ENCODE data around the gene BNIP2. TPM values are rescaled to one million over a fixed set of nuclear protein-coding genes. Genes with fewer than 3 reads are reported as not detected.
A peak's percentile ranks its signal among the peaks of the same experiment; 100 is the strongest.

BNIP2 gene
- total and polyA plus RNA-seq, 2 of the 13 experiments (the other 11 are each of a cell fraction or from before 2014, with no cell fraction given): 17.4 to 57.6 TPM

DNA sequence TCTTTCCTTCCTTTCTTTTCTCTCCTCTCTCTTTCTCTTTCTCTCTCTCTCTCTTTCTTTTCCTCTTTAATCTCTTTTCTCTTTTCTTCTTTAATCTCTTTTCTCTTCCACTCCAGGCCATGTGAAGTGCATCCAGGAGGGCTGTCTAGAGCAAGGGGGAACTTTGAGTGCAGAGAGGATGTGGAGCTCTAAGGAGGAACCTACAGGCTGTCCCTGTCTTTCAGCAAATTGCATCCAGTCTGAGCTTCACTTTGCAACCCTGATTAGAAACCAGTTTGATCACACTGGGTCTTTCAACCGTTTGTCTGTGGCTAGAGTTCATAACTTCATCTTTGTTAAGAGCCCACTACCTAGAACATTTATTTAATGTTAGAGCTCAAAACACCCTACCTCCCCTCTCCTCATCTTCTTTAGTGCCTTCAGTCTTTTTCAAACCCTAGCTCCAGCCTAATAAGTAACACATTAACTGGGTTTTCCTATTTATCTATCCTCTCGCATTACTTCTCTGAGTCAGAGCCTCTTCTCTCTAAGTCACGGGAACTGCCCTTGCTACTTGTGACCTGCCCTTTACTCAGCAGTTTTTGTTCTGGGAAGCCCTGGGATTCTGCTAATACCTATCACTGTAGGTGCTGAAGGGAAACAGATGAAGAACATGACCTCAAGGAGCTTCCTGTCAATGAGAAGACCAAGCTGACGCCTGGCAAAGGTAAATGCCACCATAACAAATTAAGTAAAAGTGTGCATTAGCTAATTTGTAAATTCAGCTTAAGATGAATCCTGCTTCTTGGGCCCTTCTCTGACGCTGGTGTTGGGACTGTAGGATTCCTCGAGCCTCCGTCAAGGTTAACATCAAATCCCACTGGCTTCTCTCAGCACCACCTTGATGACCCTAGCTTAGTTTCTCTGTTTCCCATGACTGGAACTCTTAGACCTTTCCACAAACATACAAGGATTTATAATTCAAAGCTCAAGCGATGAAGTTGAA is 77.6 kb downstream of the BNIP2 start, which contains the start of gene GCNT3 (continued):
- 0 out of 2 replicates have a peak, but pooled peaks have one; percentile 31 for TF ChIP-seq BHLHE40 (IDR thresholded peaks at IDR 0.05; ENCODE audit: low read length)
- TF ChIP-seq, protein P1, sequence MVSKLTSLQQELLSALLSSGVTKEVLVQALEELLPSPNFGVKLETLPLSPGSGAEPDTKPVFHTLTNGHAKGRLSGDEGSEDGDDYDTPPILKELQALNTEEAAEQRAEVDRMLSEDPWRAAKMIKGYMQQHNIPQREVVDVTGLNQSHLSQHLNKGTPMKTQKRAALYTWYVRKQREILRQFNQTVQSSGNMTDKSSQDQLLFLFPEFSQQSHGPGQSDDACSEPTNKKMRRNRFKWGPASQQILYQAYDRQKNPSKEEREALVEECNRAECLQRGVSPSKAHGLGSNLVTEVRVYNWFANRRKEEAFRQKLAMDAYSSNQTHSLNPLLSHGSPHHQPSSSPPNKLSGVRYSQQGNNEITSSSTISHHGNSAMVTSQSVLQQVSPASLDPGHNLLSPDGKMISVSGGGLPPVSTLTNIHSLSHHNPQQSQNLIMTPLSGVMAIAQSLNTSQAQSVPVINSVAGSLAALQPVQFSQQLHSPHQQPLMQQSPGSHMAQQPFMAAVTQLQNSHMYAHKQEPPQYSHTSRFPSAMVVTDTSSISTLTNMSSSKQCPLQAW (CRISPR knock-in tag; IDR thresholded peaks at IDR 0.05): peak; percentile 95
- no peak for TF ChIP-seq ZKSCAN5 (CRISPR knock-in tag; IDR thresholded peaks at IDR 0.05)
- no peak for TF ChIP-seq MEF2D (CRISPR knock-in tag; IDR thresholded peaks at IDR 0.05)
- TF ChIP-seq FOXC1 (CRISPR knock-in tag; IDR thresholded peaks at IDR 0.05; ENCODE audit: borderline replicate concordance): no peak
- no peak for TF ChIP-seq TBX3 (IDR thresholded peaks at IDR 0.05; ENCODE audit: borderline replicate concordance)
- no peak for TF ChIP-seq ZKSCAN8 (CRISPR knock-in tag; IDR thresholded peaks at IDR 0.05; ENCODE audit: borderline replicate concordance)
- TF ChIP-seq ZNF558 (CRISPR knock-in tag; IDR thresholded peaks at IDR 0.05; ENCODE audit: borderline replicate concordance): no peak
- no peak for TF ChIP-seq ZNF746 (CRISPR knock-in tag; IDR thresholded peaks at IDR 0.05)
- no peak for TF ChIP-seq GFI1 (CRISPR knock-in tag; IDR thresholded peaks at IDR 0.05; ENCODE audit: borderline replicate concordance)
- TF ChIP-seq, protein P2, sequence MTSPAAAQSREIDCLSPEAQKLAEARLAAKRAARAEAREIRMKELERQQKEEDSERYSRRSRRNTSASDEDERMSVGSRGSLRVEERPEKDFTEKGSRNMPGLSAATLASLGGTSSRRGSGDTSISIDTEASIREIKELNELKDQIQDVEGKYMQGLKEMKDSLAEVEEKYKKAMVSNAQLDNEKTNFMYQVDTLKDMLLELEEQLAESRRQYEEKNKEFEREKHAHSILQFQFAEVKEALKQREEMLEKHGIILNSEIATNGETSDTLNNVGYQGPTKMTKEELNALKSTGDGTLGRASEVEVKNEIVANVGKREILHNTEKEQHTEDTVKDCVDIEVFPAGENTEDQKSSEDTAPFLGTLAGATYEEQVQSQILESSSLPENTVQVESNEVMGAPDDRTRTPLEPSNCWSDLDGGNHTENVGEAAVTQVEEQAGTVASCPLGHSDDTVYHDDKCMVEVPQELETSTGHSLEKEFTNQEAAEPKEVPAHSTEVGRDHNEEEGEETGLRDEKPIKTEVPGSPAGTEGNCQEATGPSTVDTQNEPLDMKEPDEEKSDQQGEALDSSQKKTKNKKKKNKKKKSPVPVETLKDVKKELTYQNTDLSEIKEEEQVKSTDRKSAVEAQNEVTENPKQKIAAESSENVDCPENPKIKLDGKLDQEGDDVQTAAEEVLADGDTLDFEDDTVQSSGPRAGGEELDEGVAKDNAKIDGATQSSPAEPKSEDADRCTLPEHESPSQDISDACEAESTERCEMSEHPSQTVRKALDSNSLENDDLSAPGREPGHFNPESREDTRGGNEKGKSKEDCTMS (CRISPR knock-in tag; conservative IDR thresholded peaks at IDR 0.05): no peak
- TF ChIP-seq HHEX (CRISPR knock-in tag; IDR thresholded peaks at IDR 0.05): no peak
- TF ChIP-seq, protein P3, sequence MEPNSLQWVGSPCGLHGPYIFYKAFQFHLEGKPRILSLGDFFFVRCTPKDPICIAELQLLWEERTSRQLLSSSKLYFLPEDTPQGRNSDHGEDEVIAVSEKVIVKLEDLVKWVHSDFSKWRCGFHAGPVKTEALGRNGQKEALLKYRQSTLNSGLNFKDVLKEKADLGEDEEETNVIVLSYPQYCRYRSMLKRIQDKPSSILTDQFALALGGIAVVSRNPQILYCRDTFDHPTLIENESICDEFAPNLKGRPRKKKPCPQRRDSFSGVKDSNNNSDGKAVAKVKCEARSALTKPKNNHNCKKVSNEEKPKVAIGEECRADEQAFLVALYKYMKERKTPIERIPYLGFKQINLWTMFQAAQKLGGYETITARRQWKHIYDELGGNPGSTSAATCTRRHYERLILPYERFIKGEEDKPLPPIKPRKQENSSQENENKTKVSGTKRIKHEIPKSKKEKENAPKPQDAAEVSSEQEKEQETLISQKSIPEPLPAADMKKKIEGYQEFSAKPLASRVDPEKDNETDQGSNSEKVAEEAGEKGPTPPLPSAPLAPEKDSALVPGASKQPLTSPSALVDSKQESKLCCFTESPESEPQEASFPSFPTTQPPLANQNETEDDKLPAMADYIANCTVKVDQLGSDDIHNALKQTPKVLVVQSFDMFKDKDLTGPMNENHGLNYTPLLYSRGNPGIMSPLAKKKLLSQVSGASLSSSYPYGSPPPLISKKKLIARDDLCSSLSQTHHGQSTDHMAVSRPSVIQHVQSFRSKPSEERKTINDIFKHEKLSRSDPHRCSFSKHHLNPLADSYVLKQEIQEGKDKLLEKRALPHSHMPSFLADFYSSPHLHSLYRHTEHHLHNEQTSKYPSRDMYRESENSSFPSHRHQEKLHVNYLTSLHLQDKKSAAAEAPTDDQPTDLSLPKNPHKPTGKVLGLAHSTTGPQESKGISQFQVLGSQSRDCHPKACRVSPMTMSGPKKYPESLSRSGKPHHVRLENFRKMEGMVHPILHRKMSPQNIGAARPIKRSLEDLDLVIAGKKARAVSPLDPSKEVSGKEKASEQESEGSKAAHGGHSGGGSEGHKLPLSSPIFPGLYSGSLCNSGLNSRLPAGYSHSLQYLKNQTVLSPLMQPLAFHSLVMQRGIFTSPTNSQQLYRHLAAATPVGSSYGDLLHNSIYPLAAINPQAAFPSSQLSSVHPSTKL (CRISPR knock-in tag; IDR thresholded peaks at IDR 0.05): peak; percentile 70
- TF ChIP-seq, protein P4, sequence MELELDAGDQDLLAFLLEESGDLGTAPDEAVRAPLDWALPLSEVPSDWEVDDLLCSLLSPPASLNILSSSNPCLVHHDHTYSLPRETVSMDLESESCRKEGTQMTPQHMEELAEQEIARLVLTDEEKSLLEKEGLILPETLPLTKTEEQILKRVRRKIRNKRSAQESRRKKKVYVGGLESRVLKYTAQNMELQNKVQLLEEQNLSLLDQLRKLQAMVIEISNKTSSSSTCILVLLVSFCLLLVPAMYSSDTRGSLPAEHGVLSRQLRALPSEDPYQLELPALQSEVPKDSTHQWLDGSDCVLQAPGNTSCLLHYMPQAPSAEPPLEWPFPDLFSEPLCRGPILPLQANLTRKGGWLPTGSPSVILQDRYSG (CRISPR knock-in tag; IDR thresholded peaks at IDR 0.05): no peak
- peak; percentile 76; the same call in 1 of the 2 replicates for TF ChIP-seq SIX1 (CRISPR knock-in tag; IDR thresholded peaks at IDR 0.05; ENCODE audit: borderline replicate concordance)
